ENCODE measurements around the gene COL4A1. TPM values are rescaled to one million over a fixed set of nuclear protein-coding genes. Genes with fewer than 3 reads are reported as not detected.

Gene COL4A1
- polyA plus RNA-seq, 1 donor (not counting 4 experiments of a cell fraction or from before 2014, with no cell fraction given), result 22.3 TPM

DNA sequence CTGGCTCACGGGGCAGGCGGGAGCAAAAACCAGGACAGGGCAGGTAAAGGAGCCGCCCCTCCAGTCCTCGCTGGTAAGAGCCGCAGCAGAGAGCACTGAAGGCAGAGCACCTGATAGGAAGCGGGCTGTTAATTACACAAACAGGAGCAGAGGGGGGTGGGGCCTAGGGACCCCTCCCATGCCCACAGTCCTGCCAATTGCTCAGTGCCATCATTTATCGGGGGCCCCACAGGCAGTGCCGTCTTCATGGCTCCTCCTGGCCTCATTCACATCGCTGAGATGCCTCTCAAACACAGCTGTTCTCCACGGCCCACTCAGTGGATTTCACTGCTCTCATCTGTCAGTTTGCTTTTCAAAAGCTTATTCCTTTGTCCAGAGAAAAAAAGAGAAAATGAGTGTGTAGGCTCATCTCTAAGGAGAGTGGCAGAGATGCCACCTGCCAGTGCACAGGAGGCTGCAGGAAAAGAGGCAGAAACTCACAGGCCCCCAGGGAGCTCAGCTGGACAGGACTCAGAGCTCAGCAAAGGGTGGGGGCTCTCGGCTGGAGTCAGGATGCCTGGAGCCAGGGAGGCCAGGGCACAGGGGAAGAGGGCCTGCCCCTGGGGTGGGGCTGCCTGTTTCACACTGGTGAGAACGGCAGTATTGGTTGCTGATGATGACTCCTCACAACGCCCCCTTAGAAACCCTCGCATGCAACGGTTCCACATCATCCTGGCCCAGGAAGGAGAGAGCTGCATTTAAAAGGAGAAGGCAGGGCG lies 174.6 kb downstream of the COL4A1 start:
- H4K20me1 ChIP-seq (ENCODE audit: control insufficient read depth, extremely low read depth, insufficient read depth, low read length), result no peaks in the 10 kb centered on the region
- H3K4me3 ChIP-seq (ENCODE audit: control insufficient read depth in 2 of 3, extremely low read depth in 1 of 3, insufficient read depth in 2 of 3, low read depth in 1 of 3, low read length in 3 of 3), result no peak overlapping the region
- FAIRE-seq, result no peak
- no peak overlapping the region for H2AFZ ChIP-seq (ENCODE audit: control insufficient read depth, low read length)
- TF ChIP-seq EZH2 (IDR thresholded peaks at IDR 0.05; ENCODE audit: low read length) (no peak), CTCF (optimal IDR thresholded peaks at IDR 0.05 in 1 of 3, IDR thresholded peaks at IDR 0.05 in 1 of 3, conservative IDR thresholded peaks at IDR 0.05 in 1 of 3; ENCODE audit: extremely low read depth in 1 of 3, insufficient read depth in 2 of 3, low read length in 3 of 3) (no peak)
- no peak overlapping the region for H3K4me2 ChIP-seq (ENCODE audit: control insufficient read depth, extremely low read depth, insufficient read depth, low read depth, low read length)
- H3K27me3 ChIP-seq (ENCODE audit: control insufficient read depth, extremely low read depth, insufficient read depth, low read length), result peaks cover 3% of the 10 kb centered on the region
- no peak overlapping the region for H3K9ac ChIP-seq (ENCODE audit: control insufficient read depth, extremely low read depth, insufficient read depth, low read length)
- no peaks in the 10 kb centered on the region for H3K79me2 ChIP-seq (ENCODE audit: control insufficient read depth, insufficient read depth, low read length)
- H3K27ac ChIP-seq (ENCODE audit: control insufficient read depth, insufficient read depth, low read length), result no peak overlapping the region
- no peaks in the 10 kb centered on the region for H3K9me3 ChIP-seq (ENCODE audit: control insufficient read depth, low read depth, low read length)
- no peaks in the 10 kb centered on the region for H3K9me1 ChIP-seq (ENCODE audit: control insufficient read depth, extremely low read depth, insufficient read depth, low read length)
- H3K36me3 ChIP-seq (ENCODE audit: control insufficient read depth in 2 of 2, extremely low read depth in 1 of 2, insufficient read depth in 2 of 2, low read length in 2 of 2), result no peaks in the 10 kb centered on the region
- no peak for DNase-seq (ENCODE audit: low read depth, low spot score)
- peaks cover 21% of the 10 kb centered on the region for H3K4me1 ChIP-seq (ENCODE audit: control insufficient read depth, extremely low read depth, insufficient read depth, low read length)
- dilution Hi-C loops (cut with MboI; ENCODE audit: extremely low pct_ligation_motif_present, low sequenced_read_pairs), result no loop called here

DNA sequence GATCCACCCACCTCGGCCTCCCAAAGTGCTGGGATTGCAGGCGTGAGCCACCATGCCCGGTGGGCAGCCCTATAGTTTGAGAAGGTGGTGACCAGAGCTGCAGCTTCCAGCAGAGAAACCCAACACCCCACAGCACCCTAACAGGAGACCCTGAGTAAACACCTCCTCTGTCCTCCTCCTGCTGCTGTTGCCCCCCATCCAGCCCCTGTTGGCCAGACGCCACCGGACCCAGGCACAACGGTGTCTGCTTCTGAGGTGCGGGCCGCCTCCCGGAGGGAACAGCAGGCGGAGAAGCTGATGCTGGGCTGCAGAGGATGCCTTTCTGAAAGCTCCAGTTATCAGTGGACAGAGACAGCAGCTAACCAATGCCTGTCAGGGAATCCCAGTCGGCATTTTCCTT lies 175.5 kb downstream of the COL4A1 start:
- no peak overlapping the region for H3K4me2 ChIP-seq (ENCODE audit: control insufficient read depth, extremely low read depth, insufficient read depth, low read depth, low read length)
- no peak for TF ChIP-seq CTCF (optimal IDR thresholded peaks at IDR 0.05 in 1 of 3, IDR thresholded peaks at IDR 0.05 in 1 of 3, conservative IDR thresholded peaks at IDR 0.05 in 1 of 3; ENCODE audit: extremely low read depth in 1 of 3, insufficient read depth in 2 of 3, low read length in 3 of 3)
- TF ChIP-seq EZH2 (IDR thresholded peaks at IDR 0.05; ENCODE audit: low read length), result no peak
- FAIRE-seq (no peak), DNase-seq (ENCODE audit: low read depth, low spot score) (no peak)
- H3K27ac ChIP-seq (ENCODE audit: control insufficient read depth, insufficient read depth, low read length), result no peak overlapping the region
- H3K36me3 ChIP-seq (ENCODE audit: control insufficient read depth in 2 of 2, extremely low read depth in 1 of 2, insufficient read depth in 2 of 2, low read length in 2 of 2), result no peaks in the 10 kb centered on the region
- no peak overlapping the region for H2AFZ ChIP-seq (ENCODE audit: control insufficient read depth, low read length)
- H3K79me2 ChIP-seq (ENCODE audit: control insufficient read depth, insufficient read depth, low read length), result no peaks in the 10 kb centered on the region
- H3K9me3 ChIP-seq (ENCODE audit: control insufficient read depth, low read depth, low read length), result no peaks in the 10 kb centered on the region
- H3K9ac ChIP-seq (ENCODE audit: control insufficient read depth, extremely low read depth, insufficient read depth, low read length), result no peak overlapping the region
- H3K27me3 ChIP-seq (ENCODE audit: control insufficient read depth, extremely low read depth, insufficient read depth, low read length), result no peaks in the 10 kb centered on the region
- H3K9me1 ChIP-seq (ENCODE audit: control insufficient read depth, extremely low read depth, insufficient read depth, low read length), result no peaks in the 10 kb centered on the region
- H3K4me3 ChIP-seq (ENCODE audit: control insufficient read depth in 2 of 3, extremely low read depth in 1 of 3, insufficient read depth in 2 of 3, low read depth in 1 of 3, low read length in 3 of 3), result no peak overlapping the region
- H3K4me1 ChIP-seq (ENCODE audit: control insufficient read depth, extremely low read depth, insufficient read depth, low read length), result peaks cover 23% of the 10 kb centered on the region
- no peaks in the 10 kb centered on the region for H4K20me1 ChIP-seq (ENCODE audit: control insufficient read depth, extremely low read depth, insufficient read depth, low read length)
- dilution Hi-C loops (cut with MboI; ENCODE audit: extremely low pct_ligation_motif_present, low sequenced_read_pairs), result no loop called here

Measured in keratinocyte (primary cell).